Nephron progenitor cell (in vitro differentiated cells): Measurements from ENCODE around the gene ALS2.

ENCODE experiments used
- DNase-seq: peaks from one replicate; pipeline ENCODE4 v3.0.0; 2021
- H3K27ac Mint-ChIP-seq: 2 replicates; pipeline ENCODE4 v1.8.0; 2021; ENCODE audit warnings: mild to moderate bottlenecking, moderate library complexity, mixed read lengths
- H3K27me3 Mint-ChIP-seq: 2 replicates; pipeline ENCODE4 v1.8.0; 2021; ENCODE audit warnings: mild to moderate bottlenecking, low read depth, mixed read lengths; ENCODE audit not compliant: poor library complexity
- H3K36me3 Mint-ChIP-seq: 2 replicates; pipeline ENCODE4 v1.8.0; 2021; ENCODE audit warnings: low read depth, mixed read lengths
- H3K4me1 Mint-ChIP-seq: 2 replicates; pipeline ENCODE4 v1.8.0; 2021; ENCODE audit warnings: mixed read lengths
- H3K4me3 Mint-ChIP-seq: 2 replicates; pipeline ENCODE4 v1.8.0; 2021; ENCODE audit warnings: mild to moderate bottlenecking, moderate library complexity, mixed read lengths
- H3K9me3 Mint-ChIP-seq: 2 replicates; pipeline ENCODE4 v1.8.0; 2021; ENCODE audit warnings: mild to moderate bottlenecking, moderate library complexity, mixed read lengths
- CTCF ChIP-seq: fragments of 200-600 bp; sonication (generic); IDR thresholded peaks from 2 replicates; pipeline ENCODE4 v1.5.0; 2021; ENCODE audit warnings: antibody characterized with exemption

Gene ALS2

GRCh38 chr2:201789395-201789794 lies 8.7 kb upstream of the ALS2 start:
- no peak for TF ChIP-seq CTCF
- peaks cover 26% of the 10 kb centered on the region for H3K27me3 Mint-ChIP-seq
- no peaks in the 10 kb centered on the region for H3K36me3 Mint-ChIP-seq
- H3K4me3 Mint-ChIP-seq: no peak overlapping the region
- no peaks in the 10 kb centered on the region for H3K9me3 Mint-ChIP-seq
- no peaks in the 10 kb centered on the region for H3K4me1 Mint-ChIP-seq
- no peak for DNase-seq
- no peak overlapping the region for H3K27ac Mint-ChIP-seq

GRCh38 chr2:201788371-201788770 lies 7.6 kb upstream of the ALS2 start:
- Mint-ChIP-seq H3K9me3 (no peaks in the 10 kb centered on the region), H3K4me1 (no peaks in the 10 kb centered on the region), H3K36me3 (no peaks in the 10 kb centered on the region), H3K27ac (no peak overlapping the region), H3K4me3 (no peak overlapping the region), H3K27me3 (peaks cover 30% of the 10 kb centered on the region)
- no peak for DNase-seq
- no peak for TF ChIP-seq CTCF

GRCh38 chr2:201786471-201786870 lies 5.7 kb upstream of the ALS2 start:
- no peaks in the 10 kb centered on the region for H3K36me3 Mint-ChIP-seq
- no peak for TF ChIP-seq CTCF
- no peak for DNase-seq
- H3K9me3 Mint-ChIP-seq: no peaks in the 10 kb centered on the region
- H3K4me3 Mint-ChIP-seq: no peak overlapping the region
- H3K27ac Mint-ChIP-seq: no peak overlapping the region
- peaks cover 7% of the 10 kb centered on the region for H3K4me1 Mint-ChIP-seq
- H3K27me3 Mint-ChIP-seq: peaks cover 31% of the 10 kb centered on the region

GRCh38 chr2:201785135-201785534 lies 4.4 kb upstream of the ALS2 start:
- no peak overlapping the region for H3K27ac Mint-ChIP-seq
- no peak overlapping the region for H3K4me3 Mint-ChIP-seq
- H3K27me3 Mint-ChIP-seq: peaks cover 31% of the 10 kb centered on the region
- H3K9me3 Mint-ChIP-seq: no peaks in the 10 kb centered on the region
- peaks cover 16% of the 10 kb centered on the region for H3K4me1 Mint-ChIP-seq
- no peaks in the 10 kb centered on the region for H3K36me3 Mint-ChIP-seq
- no peak for TF ChIP-seq CTCF
- DNase-seq: no peak

GRCh38 chr2:201784563-201784962 lies 3.8 kb upstream of the ALS2 start:
- H3K27ac Mint-ChIP-seq: no peak overlapping the region
- peaks cover 22% of the 10 kb centered on the region for H3K4me1 Mint-ChIP-seq
- no peak for DNase-seq
- H3K9me3 Mint-ChIP-seq: no peaks in the 10 kb centered on the region
- peaks cover 30% of the 10 kb centered on the region for H3K27me3 Mint-ChIP-seq
- TF ChIP-seq CTCF: no peak
- no peak overlapping the region for H3K4me3 Mint-ChIP-seq
- H3K36me3 Mint-ChIP-seq: no peaks in the 10 kb centered on the region

GRCh38 chr2:201781557-201782051 lies 871 bp upstream of the ALS2 start:
- TF ChIP-seq CTCF: no peak
- H3K27me3 Mint-ChIP-seq: peaks cover 19% of the 10 kb centered on the region

More at GRCh38 chr2:201781557-201782051, 871 bp upstream of the ALS2 start:
- H3K4me3 Mint-ChIP-seq: peak overlapping the region; percentile 97
- H3K4me1 Mint-ChIP-seq: peaks cover 40% of the 10 kb centered on the region
- H3K36me3 Mint-ChIP-seq: no peaks in the 10 kb centered on the region
- H3K9me3 Mint-ChIP-seq: no peaks in the 10 kb centered on the region
- H3K27ac Mint-ChIP-seq: peak overlapping the region; percentile 98
- no peak for DNase-seq
